DMS153 (cell line): ENCODE measurements around the gene ABCC3.

Experiments
- DNase-seq: peaks from one replicate; lab custom pipeline; 2025; lab: John Stamatoyannopoulos, UW

Gene ABCC3, protein sequence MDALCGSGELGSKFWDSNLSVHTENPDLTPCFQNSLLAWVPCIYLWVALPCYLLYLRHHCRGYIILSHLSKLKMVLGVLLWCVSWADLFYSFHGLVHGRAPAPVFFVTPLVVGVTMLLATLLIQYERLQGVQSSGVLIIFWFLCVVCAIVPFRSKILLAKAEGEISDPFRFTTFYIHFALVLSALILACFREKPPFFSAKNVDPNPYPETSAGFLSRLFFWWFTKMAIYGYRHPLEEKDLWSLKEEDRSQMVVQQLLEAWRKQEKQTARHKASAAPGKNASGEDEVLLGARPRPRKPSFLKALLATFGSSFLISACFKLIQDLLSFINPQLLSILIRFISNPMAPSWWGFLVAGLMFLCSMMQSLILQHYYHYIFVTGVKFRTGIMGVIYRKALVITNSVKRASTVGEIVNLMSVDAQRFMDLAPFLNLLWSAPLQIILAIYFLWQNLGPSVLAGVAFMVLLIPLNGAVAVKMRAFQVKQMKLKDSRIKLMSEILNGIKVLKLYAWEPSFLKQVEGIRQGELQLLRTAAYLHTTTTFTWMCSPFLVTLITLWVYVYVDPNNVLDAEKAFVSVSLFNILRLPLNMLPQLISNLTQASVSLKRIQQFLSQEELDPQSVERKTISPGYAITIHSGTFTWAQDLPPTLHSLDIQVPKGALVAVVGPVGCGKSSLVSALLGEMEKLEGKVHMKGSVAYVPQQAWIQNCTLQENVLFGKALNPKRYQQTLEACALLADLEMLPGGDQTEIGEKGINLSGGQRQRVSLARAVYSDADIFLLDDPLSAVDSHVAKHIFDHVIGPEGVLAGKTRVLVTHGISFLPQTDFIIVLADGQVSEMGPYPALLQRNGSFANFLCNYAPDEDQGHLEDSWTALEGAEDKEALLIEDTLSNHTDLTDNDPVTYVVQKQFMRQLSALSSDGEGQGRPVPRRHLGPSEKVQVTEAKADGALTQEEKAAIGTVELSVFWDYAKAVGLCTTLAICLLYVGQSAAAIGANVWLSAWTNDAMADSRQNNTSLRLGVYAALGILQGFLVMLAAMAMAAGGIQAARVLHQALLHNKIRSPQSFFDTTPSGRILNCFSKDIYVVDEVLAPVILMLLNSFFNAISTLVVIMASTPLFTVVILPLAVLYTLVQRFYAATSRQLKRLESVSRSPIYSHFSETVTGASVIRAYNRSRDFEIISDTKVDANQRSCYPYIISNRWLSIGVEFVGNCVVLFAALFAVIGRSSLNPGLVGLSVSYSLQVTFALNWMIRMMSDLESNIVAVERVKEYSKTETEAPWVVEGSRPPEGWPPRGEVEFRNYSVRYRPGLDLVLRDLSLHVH (N-terminal part only)

DNA sequence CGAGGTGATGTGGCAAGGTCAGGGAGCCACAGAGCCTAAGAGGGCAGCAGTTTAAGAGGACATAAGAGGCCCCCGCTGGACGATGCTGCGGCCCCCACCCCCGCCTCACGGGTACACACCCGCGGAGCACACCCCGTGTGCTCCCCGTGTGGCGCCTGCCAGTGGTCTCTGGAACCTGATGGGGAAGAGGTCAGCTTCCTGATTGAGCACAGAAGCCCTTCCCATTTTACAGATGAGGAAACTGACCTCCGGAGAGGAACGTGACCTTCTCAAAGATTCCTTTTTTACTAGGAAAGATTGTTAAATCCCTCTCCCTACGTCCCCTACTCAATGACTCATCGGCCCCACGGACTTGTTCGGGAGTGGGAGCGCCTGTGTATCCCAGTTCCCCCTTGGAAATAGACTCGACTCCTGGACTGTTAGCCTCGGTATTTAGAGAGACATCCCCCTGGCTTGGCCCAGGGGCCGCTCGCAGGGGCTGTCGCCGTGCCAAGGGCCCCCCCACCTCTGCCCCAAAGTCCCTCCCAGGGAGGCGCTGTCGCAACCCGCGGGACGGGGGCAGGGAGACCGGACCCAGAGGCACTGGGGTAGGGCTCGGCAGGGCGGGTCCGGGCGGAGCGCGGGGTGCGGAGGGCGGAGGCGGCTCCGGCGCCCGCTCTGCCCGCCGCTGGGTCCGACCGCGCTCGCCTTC lies at the start of gene ABCC3:
TSS of gene ABCC3 (plus strand) at position 658 of the 691 bp plus-strand sequence. CDS start 56 bp downstream, outside the sequence.
- DNase-seq = no peak

GRCh38 chr17:50585346-50585745 lies 49.3 kb upstream of the ABCC3 start:
- DNase-seq = no peak

DNA sequence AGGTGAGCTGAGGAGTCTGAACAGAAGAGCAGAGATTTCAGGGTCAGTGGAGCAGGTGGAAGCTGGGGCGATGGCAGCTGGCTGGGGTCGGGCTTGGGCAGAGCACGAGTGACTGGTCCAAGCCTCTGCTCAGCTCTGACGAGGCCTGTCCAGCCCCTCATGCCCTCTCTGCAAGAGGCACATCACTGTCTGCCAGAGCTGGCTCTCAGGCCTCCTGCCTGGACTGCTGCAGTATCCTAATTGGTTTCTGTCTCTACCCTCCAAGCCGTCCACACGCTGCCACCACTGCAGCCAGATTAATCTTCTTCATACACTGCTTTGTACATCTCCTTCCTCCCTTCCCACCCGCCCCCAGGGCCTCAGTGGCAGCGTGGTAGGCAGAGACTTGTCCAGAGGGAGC lies 48.8 kb upstream of the ABCC3 start:
- no peak for DNase-seq

- DNase-seq = no peak
These were observed 48.0 kb upstream of the ABCC3 start for GRCh38 chr17:50586421-50587247.

GRCh38 chr17:50587571-50587970 lies 47.1 kb upstream of the ABCC3 start:
- no peak for DNase-seq

DNA sequence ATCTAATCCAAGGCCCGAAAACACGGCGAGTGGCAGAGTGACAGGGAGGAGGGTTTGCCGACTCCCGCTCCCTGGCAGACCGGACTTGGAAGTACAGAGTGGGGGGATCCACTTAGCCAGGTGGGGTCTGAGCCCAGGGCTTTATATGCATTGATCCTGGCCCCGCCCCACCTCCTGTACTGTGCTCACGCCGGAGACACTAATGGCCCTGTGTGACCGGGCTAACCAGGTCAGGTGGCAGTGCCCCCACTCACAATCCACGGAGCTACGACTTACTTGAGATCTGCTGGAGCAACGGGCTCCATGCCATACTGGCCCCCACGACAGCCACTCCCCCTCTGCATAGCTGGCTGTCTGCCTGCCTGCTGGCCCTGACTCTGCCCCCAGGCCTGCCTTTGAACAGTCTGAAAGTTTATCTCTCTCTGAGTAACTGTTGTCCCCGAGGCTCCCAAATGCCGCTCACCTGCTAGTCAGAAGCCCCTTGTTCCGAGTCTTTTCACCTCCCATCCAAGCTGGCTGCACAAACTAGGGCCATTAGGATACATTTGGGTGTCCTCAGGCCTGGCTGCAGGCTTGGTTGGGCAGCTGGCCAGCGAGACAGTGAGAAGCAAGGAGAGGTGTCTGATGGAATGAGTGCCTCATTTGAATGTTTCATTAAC lies 46.2 kb upstream of the ABCC3 start:
- no peak for DNase-seq

DNA sequence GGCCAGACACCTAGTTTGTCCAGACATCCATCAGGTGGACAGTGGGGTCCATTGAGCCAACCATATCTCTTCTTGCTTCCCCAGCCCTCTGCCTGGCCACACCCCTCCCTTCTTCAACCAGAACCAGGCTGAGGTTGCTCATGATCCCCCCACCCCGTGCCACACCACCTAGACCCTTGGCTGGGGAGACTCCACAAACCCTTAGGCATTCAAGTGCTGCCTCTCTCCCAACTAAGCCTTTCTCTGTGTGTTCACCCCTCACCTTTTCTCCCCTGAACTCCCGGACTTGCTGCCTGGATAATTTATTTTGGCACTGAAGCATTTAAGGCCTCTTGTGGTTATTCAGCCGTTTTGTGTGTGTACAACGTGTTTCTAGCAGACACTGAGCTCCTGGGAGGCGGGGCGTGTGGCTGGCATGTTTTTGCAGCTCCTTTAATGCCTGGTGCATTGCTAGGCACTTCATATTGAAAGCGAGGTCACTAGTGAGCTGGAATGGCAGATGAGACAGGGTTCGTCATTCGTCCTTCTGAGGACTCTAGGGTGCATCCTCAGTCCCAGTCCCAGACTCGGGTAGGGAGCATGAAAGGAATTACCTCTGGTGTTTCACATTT lies 45.5 kb upstream of the ABCC3 start:
- DNase-seq = no peak

GRCh38 chr17:50590946-50591737 lies 43.5 kb upstream of the ABCC3 start:
- no peak for DNase-seq

GRCh38 chr17:50593321-50593720 lies 41.4 kb upstream of the ABCC3 start:
- peak; percentile 54 for DNase-seq

GRCh38 chr17:50594128-50594823 lies 40.4 kb upstream of the ABCC3 start:
- no peak for DNase-seq

DNA sequence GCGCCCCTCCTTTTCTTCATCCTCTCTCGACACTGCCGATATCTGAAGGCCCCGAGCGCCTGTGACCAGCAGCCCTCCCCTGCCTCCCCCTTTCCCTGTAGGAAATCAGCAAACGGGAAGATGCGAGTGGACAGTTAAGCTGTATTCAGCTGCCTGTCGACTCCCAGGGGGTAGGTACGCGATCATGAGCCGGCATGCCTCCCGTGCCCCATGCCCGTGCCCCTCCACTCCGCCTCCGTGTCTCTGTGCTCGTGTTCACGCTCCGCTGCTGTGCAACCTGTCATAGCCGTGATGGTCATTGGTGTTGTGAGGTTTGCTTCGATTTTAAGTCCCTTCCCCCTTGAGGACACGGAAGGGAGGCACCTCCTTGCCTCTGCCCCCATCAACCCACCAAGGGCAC lies 39.8 kb upstream of the ABCC3 start:
- DNase-seq = no peak

- peak; percentile 42 for DNase-seq
These were observed 38.3 kb upstream of the ABCC3 start for GRCh38 chr17:50596191-50597037.

- DNase-seq = no peak
These were observed 36.2 kb upstream of the ABCC3 start for GRCh38 chr17:50598487-50598886.

DNA sequence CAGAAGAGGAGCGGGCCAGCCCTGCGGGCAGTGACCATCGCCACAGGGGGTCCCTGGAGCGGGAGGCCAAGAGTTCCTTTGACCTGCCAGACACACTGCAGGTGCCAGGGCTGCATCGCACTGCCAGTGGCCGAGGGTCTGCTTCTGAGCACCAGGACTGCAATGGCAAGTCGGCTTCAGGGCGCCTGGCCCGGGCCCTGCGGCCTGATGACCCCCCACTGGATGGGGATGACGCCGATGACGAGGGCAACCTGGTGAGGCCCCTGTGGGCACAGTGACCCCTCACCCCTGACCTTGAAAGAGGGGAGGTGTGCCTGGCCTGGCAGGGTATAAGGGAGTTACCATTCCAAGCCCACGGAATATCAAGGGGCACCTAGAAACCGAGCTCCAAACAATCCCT lies 35.1 kb upstream of the ABCC3 start:
- no peak for DNase-seq

- no peak for DNase-seq
These were observed 32.8 kb upstream of the ABCC3 start for GRCh38 chr17:50601823-50602375.

GRCh38 chr17:50602836-50603235 lies 31.8 kb upstream of the ABCC3 start:
- DNase-seq = no peak

DNA sequence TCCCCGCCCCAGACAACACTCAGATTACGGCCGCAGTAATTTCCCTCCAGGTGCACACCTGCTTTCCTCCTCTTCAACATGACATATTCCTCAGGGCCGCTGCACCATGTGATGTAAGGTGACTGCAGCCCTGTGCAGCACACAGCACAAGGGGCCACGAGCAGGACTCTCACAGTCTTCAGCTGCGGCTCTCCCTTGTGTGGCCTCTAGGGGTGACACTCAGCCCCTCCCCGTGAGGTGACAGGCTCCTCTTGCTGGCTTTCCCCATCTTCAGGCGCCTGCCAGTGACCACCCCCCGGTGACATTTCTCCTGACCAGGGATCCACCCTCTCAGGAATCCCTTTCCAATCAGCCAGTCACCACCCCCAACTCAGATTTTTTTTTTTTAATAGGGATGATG lies 31.3 kb upstream of the ABCC3 start:
- DNase-seq = peak; percentile 65
